GM19023 (cell line): ENCODE data around the gene BLOC1S3.
"Not testable (repeated sequence)": the region's sequence is repeated elsewhere in the genome, so short reads cannot be mapped to it uniquely, and the experiment has no call there.

Source experiments
- ATAC-seq: cut with Tn5 transposase; IDR thresholded peaks from one replicate; pipeline ENCODE4 v1.9.1; 2021; ENCODE audit warnings: mild to moderate bottlenecking, moderate library complexity; ENCODE audit not compliant: unreplicated experiment

Gene BLOC1S3

GRCh38 chr19:45217957-45218334, 39.4 kb downstream of the BLOC1S3 start:
- no peak for ATAC-seq

GRCh38 chr19:45218426-45218825, 39.8 kb downstream of the BLOC1S3 start:
- no peak for ATAC-seq

GRCh38 chr19:45218911-45219743, 40.5 kb downstream of the BLOC1S3 start:
- no peak for ATAC-seq

DNA sequence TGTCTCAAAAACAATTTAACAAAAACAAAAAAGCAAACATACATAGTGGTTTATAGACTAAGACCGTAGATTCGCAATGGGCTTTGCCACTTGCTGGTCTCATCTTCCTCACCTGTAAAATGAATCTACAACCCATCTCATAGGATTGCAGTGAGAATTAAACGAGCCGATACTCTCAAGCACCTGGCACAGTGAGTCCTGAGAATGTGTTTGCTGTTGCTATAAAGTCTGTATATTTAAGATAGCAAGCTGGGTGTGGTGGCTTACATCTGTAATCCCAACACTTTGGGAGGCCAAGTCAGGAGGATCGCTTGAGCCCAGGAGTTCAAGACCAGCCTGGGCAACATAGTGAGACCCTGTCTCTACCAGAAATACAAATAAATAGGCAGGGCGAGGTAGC, 44.1 kb downstream of the BLOC1S3 start:
- no peak for ATAC-seq

DNA sequence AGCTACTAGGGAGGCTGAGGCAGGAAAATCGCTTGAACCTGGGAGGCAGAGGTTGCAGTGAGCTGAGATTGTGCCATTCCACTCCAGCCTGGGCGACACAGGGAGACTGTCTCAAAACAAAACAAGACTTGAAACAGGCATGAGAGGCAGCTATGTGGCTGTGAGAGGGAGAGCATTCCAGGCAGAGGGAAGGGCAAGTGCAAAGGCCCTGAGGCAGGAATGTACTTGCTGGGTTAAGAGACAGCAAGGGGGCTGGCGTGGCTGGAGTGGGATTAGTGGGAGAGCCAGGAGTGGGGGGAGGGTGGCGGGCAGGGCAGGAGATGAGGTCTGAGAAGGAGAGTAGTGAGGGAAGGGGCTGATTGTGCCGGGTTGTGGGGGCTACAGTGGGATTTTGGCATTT, 45.3 kb downstream of the BLOC1S3 start:
- no peak for ATAC-seq

GRCh38 chr19:45224645-45225044, 46.1 kb downstream of the BLOC1S3 start:
- ATAC-seq: no peak

DNA sequence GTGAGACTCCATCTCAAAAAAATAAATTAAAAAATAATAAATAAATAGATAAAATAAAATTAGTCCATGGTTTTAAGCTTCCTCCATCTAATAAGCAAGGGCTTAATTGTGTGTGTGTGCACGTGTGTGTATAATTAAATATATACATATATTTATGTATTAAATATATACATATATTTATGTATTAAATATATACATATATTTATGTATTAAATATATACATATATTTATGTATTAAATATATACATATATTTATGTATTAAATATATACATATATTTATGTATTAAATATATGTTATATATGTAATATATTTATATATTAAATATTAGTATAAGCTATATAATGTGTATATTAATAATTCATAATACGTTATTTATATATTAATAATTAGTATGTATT, 50.5 kb downstream of the BLOC1S3 start:
- not testable (repeated sequence) for ATAC-seq
